ENCODE data around the gene TMEM255A.
"Not testable (repeated sequence)": the region's sequence is repeated elsewhere in the genome, so short reads cannot be mapped to it uniquely, and the experiment has no call there.

Gene TMEM255A

DNA sequence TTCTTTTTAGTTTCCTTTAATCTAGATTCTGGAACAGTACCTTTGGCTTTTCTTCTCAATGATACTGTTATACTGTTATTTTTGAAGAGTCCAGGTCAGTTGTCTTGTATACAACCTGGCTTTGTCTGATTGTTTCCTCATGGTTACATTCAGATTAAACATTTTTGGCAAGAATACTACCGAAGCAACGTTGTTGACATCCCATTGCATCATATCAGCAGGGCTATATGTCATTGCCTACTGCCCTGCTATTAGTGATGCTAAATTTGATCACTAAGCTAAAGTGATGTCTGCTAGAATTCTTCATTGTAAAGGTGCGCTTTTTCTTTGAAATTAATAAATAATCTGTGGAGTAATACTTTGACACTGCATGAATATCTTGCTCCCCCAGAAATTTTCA is 44.8 kb upstream of the TMEM255A start:
- TF ChIP-seq CTCF (IDR thresholded peaks at IDR 0.05; ENCODE audit: insufficient read depth, low read length, poor library complexity, severe bottlenecking) = no peak
- no peak for TF ChIP-seq EZH2phosphoT487 (conservative IDR thresholded peaks at IDR 0.05; ENCODE audit: low read length)
- H4K20me1 ChIP-seq (ENCODE audit: low read depth, low read length) = no peaks in the 10 kb centered on the region
- no peak overlapping the region for H2AFZ ChIP-seq (ENCODE audit: low read depth, low read length, severe bottlenecking)
- no peaks in the 10 kb centered on the region for H3K27me3 ChIP-seq (ENCODE audit: low read length)
- no peak overlapping the region for H3K9ac ChIP-seq (ENCODE audit: low read length)
- no peaks in the 10 kb centered on the region for H3K79me2 ChIP-seq (ENCODE audit: insufficient read depth, low read length)
- H3K4me3 ChIP-seq (ENCODE audit: insufficient read depth, low read length, poor library complexity, severe bottlenecking) = no peak overlapping the region
- no peak overlapping the region for H3K4me2 ChIP-seq (ENCODE audit: low read depth, low read length, poor library complexity, severe bottlenecking)
- H3K9me3 ChIP-seq (ENCODE audit: insufficient read depth, low read length) = no peaks in the 10 kb centered on the region
- no peaks in the 10 kb centered on the region for H3K9me2 ChIP-seq (replicated peaks; ENCODE audit: insufficient read depth, low read length)
- H3K36me3 ChIP-seq (ENCODE audit: low read length) = no peaks in the 10 kb centered on the region
- H3K27ac ChIP-seq (ENCODE audit: low read depth, low read length) = no peak overlapping the region
- no peaks in the 10 kb centered on the region for H3F3A ChIP-seq (ENCODE audit: insufficient read depth)

GRCh38 chrX:120350450-120351138 is 39.3 kb upstream of the TMEM255A start:
- TF ChIP-seq EZH2phosphoT487 (conservative IDR thresholded peaks at IDR 0.05; ENCODE audit: low read length) = no peak
- TF ChIP-seq CTCF (IDR thresholded peaks at IDR 0.05; ENCODE audit: insufficient read depth, low read length, poor library complexity, severe bottlenecking) = no peak
- Histone ChIP-seq H3K27ac (ENCODE audit: low read depth, low read length) (no peak overlapping the region), H3K9me3 (ENCODE audit: insufficient read depth, low read length) (no peaks in the 10 kb centered on the region)

GRCh38 chrX:120344566-120344965 is 33.3 kb upstream of the TMEM255A start:
- not testable (repeated sequence) for H3F3A ChIP-seq (ENCODE audit: insufficient read depth); H3K27ac ChIP-seq (ENCODE audit: low read depth, low read length); H2AFZ ChIP-seq (ENCODE audit: low read depth, low read length, severe bottlenecking); H3K9me2 ChIP-seq (replicated peaks; ENCODE audit: insufficient read depth, low read length); H3K4me2 ChIP-seq (ENCODE audit: low read depth, low read length, poor library complexity, severe bottlenecking); H3K79me2 ChIP-seq (ENCODE audit: insufficient read depth, low read length); H3K36me3 ChIP-seq (ENCODE audit: low read length); H3K9ac ChIP-seq (ENCODE audit: low read length); H3K27me3 ChIP-seq (ENCODE audit: low read length); H3K9me3 ChIP-seq (ENCODE audit: insufficient read depth, low read length); H4K20me1 ChIP-seq (ENCODE audit: low read depth, low read length); H3K4me3 ChIP-seq (ENCODE audit: insufficient read depth, low read length, poor library complexity, severe bottlenecking)

More at GRCh38 chrX:120350450-120351138, 39.3 kb upstream of the TMEM255A start:
- Histone ChIP-seq H2AFZ (ENCODE audit: low read depth, low read length, severe bottlenecking) (no peak overlapping the region), H3K4me3 (ENCODE audit: insufficient read depth, low read length, poor library complexity, severe bottlenecking) (no peak overlapping the region), H3K9me2 (replicated peaks; ENCODE audit: insufficient read depth, low read length) (no peaks in the 10 kb centered on the region), H3F3A (ENCODE audit: insufficient read depth) (no peaks in the 10 kb centered on the region), H3K4me2 (ENCODE audit: low read depth, low read length, poor library complexity, severe bottlenecking) (no peak overlapping the region), H3K79me2 (ENCODE audit: insufficient read depth, low read length) (no peaks in the 10 kb centered on the region), H4K20me1 (ENCODE audit: low read depth, low read length) (no peaks in the 10 kb centered on the region), H3K27me3 (ENCODE audit: low read length) (no peaks in the 10 kb centered on the region), H3K36me3 (ENCODE audit: low read length) (no peaks in the 10 kb centered on the region), H3K9ac (ENCODE audit: low read length) (no peak overlapping the region)

- H3F3A ChIP-seq (ENCODE audit: insufficient read depth) = no peaks in the 10 kb centered on the region
- H3K79me2 ChIP-seq (ENCODE audit: insufficient read depth, low read length) = no peaks in the 10 kb centered on the region
- H4K20me1 ChIP-seq (ENCODE audit: low read depth, low read length) = no peaks in the 10 kb centered on the region
- no peak overlapping the region for H3K4me2 ChIP-seq (ENCODE audit: low read depth, low read length, poor library complexity, severe bottlenecking)
- no peaks in the 10 kb centered on the region for H3K27me3 ChIP-seq (ENCODE audit: low read length)
- H3K4me3 ChIP-seq (ENCODE audit: insufficient read depth, low read length, poor library complexity, severe bottlenecking) = no peak overlapping the region
- TF ChIP-seq CTCF (IDR thresholded peaks at IDR 0.05; ENCODE audit: insufficient read depth, low read length, poor library complexity, severe bottlenecking) (no peak), EZH2phosphoT487 (conservative IDR thresholded peaks at IDR 0.05; ENCODE audit: low read length) (no peak)
- no peaks in the 10 kb centered on the region for H3K9me3 ChIP-seq (ENCODE audit: insufficient read depth, low read length)
- no peak overlapping the region for H3K27ac ChIP-seq (ENCODE audit: low read depth, low read length)
- H3K9ac ChIP-seq (ENCODE audit: low read length) = no peak overlapping the region
- no peak overlapping the region for H2AFZ ChIP-seq (ENCODE audit: low read depth, low read length, severe bottlenecking)
- no peaks in the 10 kb centered on the region for H3K9me2 ChIP-seq (replicated peaks; ENCODE audit: insufficient read depth, low read length)
- no peaks in the 10 kb centered on the region for H3K36me3 ChIP-seq (ENCODE audit: low read length)
Measured at GRCh38 chrX:120336899-120337298, 25.6 kb upstream of the TMEM255A start.

Measured in SU-DHL-6 (cell line).